Renal pelvis (tissue), 4 donors: ENCODE measurements around the gene EXOC4. TPM values are rescaled to one million over a fixed set of nuclear protein-coding genes. Genes with fewer than 3 reads are reported as not detected.
"Not testable (repeated sequence)": the region's sequence is repeated elsewhere in the genome, so short reads cannot be mapped to it uniquely, and the experiment has no call there.

ENCODE experiments used
- DNase-seq: peaks from one replicate; pipeline ENCODE4 v3.0.0-alpha.2; 2013
- polyA plus RNA-seq, 3 donors: library from polyadenylated mRNA; unstranded; fragments of 120-200 nt; gene quantifications; one replicate each; pipeline ENCODE4 v1.2.1, GENCODE V29; 2013; ENCODE audit not compliant: insufficient read length in 3 of 3

EXOC4 gene
- polyA plus RNA-seq, 3 donors: 66.8 to 69.1 (median 67.4) TPM

GRCh38 chr7:133861876-133862275, 609.0 kb downstream of the EXOC4 start:
- no peak for DNase-seq

GRCh38 chr7:133863362-133864061, 610.6 kb downstream of the EXOC4 start:
- DNase-seq: no peak

GRCh38 chr7:133869556-133869955, 616.7 kb downstream of the EXOC4 start:
- DNase-seq: no peak

GRCh38 chr7:133871757-133872156, 618.9 kb downstream of the EXOC4 start:
- DNase-seq: no peak

GRCh38 chr7:133873187-133873586, 620.3 kb downstream of the EXOC4 start:
- DNase-seq: no peak

- no peak for DNase-seq
These were observed 620.8 kb downstream of the EXOC4 start for GRCh38 chr7:133873631-133874030.

- no peak for DNase-seq
These were observed 630.7 kb downstream of the EXOC4 start for GRCh38 chr7:133883591-133883990.

- no peak for DNase-seq
These were observed 632.3 kb downstream of the EXOC4 start for GRCh38 chr7:133885213-133885612.

GRCh38 chr7:133886086-133886485, 633.2 kb downstream of the EXOC4 start:
- DNase-seq: no peak

GRCh38 chr7:133886797-133887196, 633.9 kb downstream of the EXOC4 start:
- no peak for DNase-seq

GRCh38 chr7:133887459-133887858, 634.6 kb downstream of the EXOC4 start:
- DNase-seq: no peak

GRCh38 chr7:133888061-133888930, 635.4 kb downstream of the EXOC4 start:
- no peak for DNase-seq

- DNase-seq: no peak
These were observed 651.9 kb downstream of the EXOC4 start for GRCh38 chr7:133904776-133905175.

- not testable (repeated sequence) for DNase-seq
These were observed 653.7 kb downstream of the EXOC4 start for GRCh38 chr7:133906553-133906952.

- no peak for DNase-seq
These were observed 657.9 kb downstream of the EXOC4 start for GRCh38 chr7:133910761-133911160.

- no peak for DNase-seq
These were observed 658.8 kb downstream of the EXOC4 start for GRCh38 chr7:133911724-133912123.

- DNase-seq: no peak
These were observed 660.2 kb downstream of the EXOC4 start for GRCh38 chr7:133912916-133913697.

GRCh38 chr7:133916621-133917020, 663.7 kb downstream of the EXOC4 start:
- no peak for DNase-seq

GRCh38 chr7:133919810-133920209, 666.9 kb downstream of the EXOC4 start:
- DNase-seq: no peak

GRCh38 chr7:133921635-133922182, 668.8 kb downstream of the EXOC4 start:
- no peak for DNase-seq

- DNase-seq: no peak
These were observed 671.1 kb downstream of the EXOC4 start for GRCh38 chr7:133923974-133924373.

GRCh38 chr7:133931053-133931452, 678.2 kb downstream of the EXOC4 start:
- no peak for DNase-seq
